GM23248 (cell line): Measurements from ENCODE around the gene FTO. TPM values are rescaled to one million over a fixed set of nuclear protein-coding genes. Genes with fewer than 3 reads are reported as not detected.

Experiments used
- DNase-seq: peaks from one replicate; pipeline ENCODE4 v3.0.0-alpha.2; 2015
- H2AFZ ChIP-seq: fragments of 200-600 bp; sonication (generic); 2 replicates; pipeline ENCODE4 v1.6.1; 2016; ENCODE audit warnings: antibody characterized with exemption
- H3F3A ChIP-seq: fragments of 200-600 bp; sonication (generic); 2 replicates; pipeline ENCODE4 v1.6.1; 2016; ENCODE audit warnings: mild to moderate bottlenecking, antibody characterized with exemption, mixed run types; ENCODE audit not compliant: insufficient read depth
- H3K27ac ChIP-seq: fragments of 200-600 bp; sonication (generic); 2 replicates; pipeline ENCODE4 v1.5.1; 2016; ENCODE audit warnings: mild to moderate bottlenecking
- H3K27me3 ChIP-seq: fragments of 200-600 bp; sonication (generic); replicated peaks from 2 replicates; pipeline ENCODE4 v1.6.1; 2016; ENCODE audit warnings: mild to moderate bottlenecking; ENCODE audit not compliant: insufficient read depth
- H3K36me3 ChIP-seq: fragments of 200-600 bp; sonication (generic); 2 replicates; pipeline ENCODE4 v1.6.1; 2016; ENCODE audit warnings: low read depth, mild to moderate bottlenecking
- H3K4me1 ChIP-seq: fragments of 200-600 bp; sonication (generic); 2 replicates; pipeline ENCODE4 v1.6.1; 2016; ENCODE audit warnings: mild to moderate bottlenecking; ENCODE audit not compliant: insufficient read depth
- H3K4me2 ChIP-seq: fragments of 200-600 bp; sonication (generic); one replicate; pipeline ENCODE4 v1.6.1; 2016; ENCODE audit warnings: mild to moderate bottlenecking; ENCODE audit not compliant: unreplicated experiment
- H3K4me3 ChIP-seq: fragments of 200-600 bp; sonication (generic); 2 replicates; pipeline ENCODE4 v1.5.1; 2016; ENCODE audit warnings: mild to moderate bottlenecking
- H3K79me2 ChIP-seq: fragments of 200-600 bp; sonication (generic); 2 replicates; pipeline ENCODE4 v1.6.1; 2016; ENCODE audit warnings: mild to moderate bottlenecking; ENCODE audit not compliant: insufficient read depth
- H3K9ac ChIP-seq: fragments of 200-600 bp; sonication (generic); 2 replicates; pipeline ENCODE4 v1.6.1; 2016; ENCODE audit warnings: mild to moderate bottlenecking
- H3K9me2 ChIP-seq: fragments of 200-600 bp; sonication (generic); 2 replicates; pipeline ENCODE4 v1.6.1; 2016; ENCODE audit warnings: mixed run types, mild to moderate bottlenecking, moderate library complexity; ENCODE audit not compliant: insufficient read depth
- H3K9me3 ChIP-seq: fragments of 200-600 bp; sonication (generic); one replicate; pipeline ENCODE4 v1.6.1; 2017; ENCODE audit warnings: low read depth
- H4K20me1 ChIP-seq: fragments of 200-600 bp; sonication (generic); 2 replicates; pipeline ENCODE4 v1.6.0; 2016; ENCODE audit not compliant: insufficient read depth
- EZH2 ChIP-seq: fragments of 200-600 bp; sonication (generic); IDR thresholded peaks from 2 replicates; pipeline ENCODE4 v1.6.1; 2018; ENCODE audit warnings: antibody characterized with exemption, mild to moderate bottlenecking; ENCODE audit not compliant: insufficient read depth, poor library complexity, severe bottlenecking
- EZH2phosphoT487 ChIP-seq: fragments of 200-600 bp; sonication (generic); IDR thresholded peaks from 2 replicates; pipeline ENCODE4 v1.6.1; 2018; ENCODE audit warnings: antibody characterized with exemption, moderate library complexity, mild to moderate bottlenecking, low read depth; ENCODE audit not compliant: insufficient read depth
- WGBS, 2 experiments: methylation state at CpG; one replicate each; pipeline ENCODE4 v1.1.6; 2015 to 2017; ENCODE audit warnings: low lambda C conversion rate in 2 of 2, low coverage in 1 of 2; ENCODE audit errors: missing lambda C conversion rate in 2 of 2; 5-methylcytosine and 5-hydroxymethylcytosine counted together
- in situ Hi-C: fragments of 300-500 bp; cut with MboI; formaldehyde crosslinking; loops from 2 replicates; pipeline ENCODE4 v1.15.0; 2020
- polyA plus RNA-seq: library from polyadenylated mRNA; unstranded; fragments of >200 nt; fragmentation: Nextera tagmentation; extraction: Ambion mirVana; gene quantifications from 2 replicates; pipeline ENCODE4 v1.2.1, GENCODE V29; 2016
- total RNA-seq: library from RNA; depleted of rRNA; stranded (reverse); fragments of >200 nt; shearing (Covaris generic); gene quantifications from 2 replicates; pipeline ENCODE4 v1.2.3, GENCODE V29; 2014

FTO gene
- total and polyA plus RNA-seq, 2 experiments from 2014 or later, result 85.3 to 99.2 TPM

GRCh38 chr16:54175169-54175551, 471.2 kb downstream of the FTO start:
- in situ Hi-C loops, result loop anchor here (10.0 kb wide), 1 partner anchor 400 kb away; no protein-coding TSS in a partner anchor
- H3K4me1 ChIP-seq, result peaks cover 8% of the 10 kb centered on the region; the same call in 1 of the 2 replicates

GRCh38 chr16:54175552-54176375, 471.8 kb downstream of the FTO start:
- Histone ChIP-seq H3K79me2 (no peaks in the 10 kb centered on the region), H3K36me3 (no peaks in the 10 kb centered on the region), H3F3A (no peaks in the 10 kb centered on the region), H3K27ac (no peak overlapping the region), H3K4me2 (peak overlapping the region; percentile 93), H3K4me1 (peaks cover 8% of the 10 kb centered on the region; the same call in 1 of the 2 replicates), H3K9ac (peak overlapping the region; percentile 35), H2AFZ (peak overlapping the region; percentile 89), H3K27me3 (no peaks in the 10 kb centered on the region), H3K9me3 (no peaks in the 10 kb centered on the region), H3K4me3 (peak overlapping the region; percentile 71), H4K20me1 (no peaks in the 10 kb centered on the region), H3K9me2 (no peaks in the 10 kb centered on the region)
- WGBS, 2 experiments, result 5 to 6% methylated on average over 19 of the region's 19 CpGs
- peak; percentile 62 for DNase-seq
- in situ Hi-C loops, result loop anchor here (10.0 kb wide), 1 partner anchor 401 kb away; no protein-coding TSS in a partner anchor
- TF ChIP-seq EZH2, result no peak
- no peak for TF ChIP-seq EZH2phosphoT487

More at GRCh38 chr16:54175169-54175551, 471.2 kb downstream of the FTO start:
- H4K20me1 ChIP-seq, result no peaks in the 10 kb centered on the region
- H3K9ac ChIP-seq, result no peak overlapping the region
- DNase-seq, result no peak
- 49 to 50% methylated on average over 9 of the region's 9 CpGs for WGBS, 2 experiments
- TF ChIP-seq EZH2phosphoT487, result no peak
- TF ChIP-seq EZH2, result no peak
- H3K27ac ChIP-seq, result no peak overlapping the region
- no peaks in the 10 kb centered on the region for H3K27me3 ChIP-seq
- H3F3A ChIP-seq, result no peaks in the 10 kb centered on the region
- H3K4me2 ChIP-seq, result peak overlapping the region; percentile 93
- peak overlapping the region; percentile 89 for H2AFZ ChIP-seq
- H3K9me2 ChIP-seq, result no peaks in the 10 kb centered on the region
- H3K9me3 ChIP-seq, result no peaks in the 10 kb centered on the region
- H3K79me2 ChIP-seq, result no peaks in the 10 kb centered on the region
- H3K4me3 ChIP-seq, result peak overlapping the region; percentile 71
- H3K36me3 ChIP-seq, result no peaks in the 10 kb centered on the region

- Histone ChIP-seq H3K9ac (peak overlapping the region; percentile 35), H3K9me3 (no peaks in the 10 kb centered on the region), H3K4me1 (peaks cover 8% of the 10 kb centered on the region; the same call in 1 of the 2 replicates), H3F3A (no peaks in the 10 kb centered on the region), H3K9me2 (no peaks in the 10 kb centered on the region), H2AFZ (peak overlapping the region; percentile 89), H4K20me1 (no peaks in the 10 kb centered on the region), H3K27ac (no peak overlapping the region), H3K79me2 (no peaks in the 10 kb centered on the region), H3K4me2 (peak overlapping the region; percentile 93), H3K27me3 (no peaks in the 10 kb centered on the region), H3K4me3 (peak overlapping the region; percentile 71), H3K36me3 (no peaks in the 10 kb centered on the region)
- no peak for TF ChIP-seq EZH2
- no peak for TF ChIP-seq EZH2phosphoT487
- 15 to 16% methylated on average over 19 of the region's 19 CpGs for WGBS, 2 experiments
- in situ Hi-C loops, result loop anchor here (10.0 kb wide), 1 partner anchor 402 kb away; no protein-coding TSS in a partner anchor
- DNase-seq, result peak; percentile 45
Observed at GRCh38 chr16:54176376-54176901, 472.5 kb downstream of the FTO start.

GRCh38 chr16:54177052-54177861, 473.3 kb downstream of the FTO start:
- Histone ChIP-seq H3K9me3 (no peaks in the 10 kb centered on the region), H4K20me1 (no peaks in the 10 kb centered on the region), H3K9ac (no peak overlapping the region), H3F3A (no peaks in the 10 kb centered on the region), H2AFZ (no peak overlapping the region; the same call in 1 of the 2 replicates), H3K9me2 (no peaks in the 10 kb centered on the region), H3K79me2 (no peaks in the 10 kb centered on the region), H3K27me3 (no peaks in the 10 kb centered on the region), H3K4me1 (peaks cover 8% of the 10 kb centered on the region; the same call in 1 of the 2 replicates), H3K27ac (no peak overlapping the region), H3K4me3 (no peak overlapping the region), H3K4me2 (no peak overlapping the region), H3K36me3 (no peaks in the 10 kb centered on the region)
- 97 to 98% methylated on average over 26 of the region's 26 CpGs for WGBS, 2 experiments
- TF ChIP-seq EZH2phosphoT487 (no peak), EZH2 (no peak)
- in situ Hi-C loops, result loop anchor here (10.0 kb wide), 1 partner anchor 402 kb away; no protein-coding TSS in a partner anchor
- DNase-seq, result no peak
